Mesendoderm (in vitro differentiated cells): ENCODE measurements around the gene RNF169.

ENCODE experiments used
- DNase-seq: peaks from one replicate; pipeline ENCODE4 v3.0.0; 2013
- H2AK5ac ChIP-seq: 2 replicates; pipeline ENCODE4 v1.6.1; 2013; ENCODE audit warnings: low read length, inconsistent platforms
- H2BK120ac ChIP-seq: 2 replicates; pipeline ENCODE4 v1.6.1; 2013; ENCODE audit warnings: low read depth, mild to moderate bottlenecking, low read length, moderate library complexity, mixed read lengths
- H2BK15ac ChIP-seq: replicated peaks from 2 replicates; pipeline ENCODE4 v1.6.1; 2013; ENCODE audit warnings: low read depth, mild to moderate bottlenecking, moderate library complexity
- H2BK5ac ChIP-seq: 2 replicates; pipeline ENCODE4 v1.6.1; 2013; ENCODE audit warnings: low read length, inconsistent platforms
- H3K18ac ChIP-seq: 2 replicates; pipeline ENCODE4 v1.6.1; 2013; ENCODE audit warnings: mild to moderate bottlenecking, low read length, mixed read lengths
- H3K23ac ChIP-seq: one replicate; pipeline ENCODE4 v1.6.1; 2013; ENCODE audit warnings: low read length
- H3K27ac ChIP-seq: 2 replicates; pipeline ENCODE4 v1.5.1; 2013; ENCODE audit warnings: low read depth, mild to moderate bottlenecking, inconsistent platforms, low read length, moderate library complexity
- H3K27me3 ChIP-seq: 2 replicates; pipeline ENCODE4 v1.6.1; 2013; ENCODE audit warnings: low read length, control low read depth, mild to moderate bottlenecking, inconsistent platforms; ENCODE audit not compliant: insufficient read depth, poor library complexity
- H3K36me3 ChIP-seq: 2 replicates; pipeline ENCODE4 v1.6.1; 2013; ENCODE audit warnings: low read length, inconsistent platforms; ENCODE audit not compliant: control insufficient read depth, insufficient read depth
- H3K4ac ChIP-seq: one replicate; pipeline ENCODE4 v1.6.1; 2013; ENCODE audit warnings: low read depth, mild to moderate bottlenecking, low read length, moderate library complexity
- H3K4me1 ChIP-seq: 2 replicates; pipeline ENCODE4 v1.6.1; 2013; ENCODE audit warnings: low read depth, low read length, inconsistent platforms; ENCODE audit not compliant: control insufficient read depth
- H3K4me2 ChIP-seq: 2 replicates; pipeline ENCODE4 v1.6.1; 2013; ENCODE audit warnings: low read length
- H3K4me3 ChIP-seq: 2 replicates; pipeline ENCODE4 v1.5.1; 2013; ENCODE audit warnings: mild to moderate bottlenecking, low read length
- H3K56ac ChIP-seq: one replicate; pipeline ENCODE4 v1.6.1; 2013; ENCODE audit warnings: low read length
- H3K79me1 ChIP-seq: 2 replicates; pipeline ENCODE4 v1.6.1; 2013; ENCODE audit warnings: low read length, inconsistent platforms
- H3K79me2 ChIP-seq: 2 replicates; pipeline ENCODE4 v1.6.1; 2013; ENCODE audit warnings: mild to moderate bottlenecking, low read length; ENCODE audit not compliant: control insufficient read depth, insufficient read depth
- H3K9ac ChIP-seq: 2 replicates; pipeline ENCODE4 v1.6.1; 2013; ENCODE audit warnings: low read length, inconsistent platforms
- H4K5ac ChIP-seq: one replicate; pipeline ENCODE4 v1.6.1; 2013; ENCODE audit warnings: low read length
- H4K8ac ChIP-seq: one replicate; pipeline ENCODE4 v1.6.1; 2013; ENCODE audit warnings: low read depth, mild to moderate bottlenecking, control low read depth, low read length, moderate library complexity
- WGBS: extraction: QIAGEN DNeasy Blood & Tissue Kit; methylation state at CpG from one replicate; pipeline ENCODE4 v1.1.7; 2013; ENCODE audit warnings: low lambda C conversion rate, missing lambda C conversion rate; ENCODE audit not compliant: insufficient coverage; ENCODE audit errors: extremely low coverage; 5-methylcytosine and 5-hydroxymethylcytosine counted together

Gene RNF169

GRCh38 chr11:74731301-74732094 lies 17.2 kb upstream of the RNF169 start, which contains the start of gene CHRDL2:
TSS of gene CHRDL2 (minus strand) at chr11:74731426. CDS start at chr11:74730888, 538 bp downstream.
- Histone ChIP-seq H3K79me1 (no peaks in the 10 kb centered on the region), H2BK15ac (no peak within 1 kb of the TSS), H3K18ac (no peak within 1 kb of the TSS), H3K27me3 (peaks cover 39% of the 10 kb centered on the region), H3K4me1 (no peaks in the 10 kb centered on the region), H3K4me2 (peak within 1 kb of the TSS; percentile 70), H3K79me2 (no peaks in the 10 kb centered on the region), H2BK5ac (no peak within 1 kb of the TSS), H2AK5ac (no peak within 1 kb of the TSS), H3K4me3 (peak within 1 kb of the TSS; percentile 16), H3K27ac (no peak within 1 kb of the TSS), H3K4ac (no peak within 1 kb of the TSS), H3K36me3 (no peaks in the 10 kb centered on the region), H3K9ac (peak within 1 kb of the TSS; percentile 63), H4K8ac (no peak within 1 kb of the TSS), H2BK120ac (no peak within 1 kb of the TSS), H3K56ac (peak within 1 kb of the TSS; percentile 64), H4K5ac (no peak within 1 kb of the TSS), H3K23ac (peak within 1 kb of the TSS; percentile 61)
- WGBS: no CpG with 5 or more reads among the region's 69 CpGs
- DNase-seq: peak; percentile 23

DNA sequence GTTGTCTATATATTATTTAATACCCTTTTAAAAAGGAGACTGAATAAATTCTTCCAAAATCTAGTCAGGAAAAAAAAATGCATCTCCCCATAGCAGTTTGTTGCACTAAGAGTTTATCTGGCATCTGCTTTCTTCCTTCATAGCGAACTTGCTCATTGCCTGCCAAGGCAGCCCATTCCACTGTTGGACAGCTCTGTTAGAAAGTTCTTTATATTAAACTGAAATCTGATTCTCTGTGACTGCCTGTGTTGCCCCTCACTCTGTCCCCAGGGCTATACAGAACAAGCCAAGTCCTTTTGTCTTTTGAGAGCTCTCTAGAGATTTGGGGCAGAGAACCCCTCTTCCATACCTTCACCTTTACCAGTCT lies 14.1 kb upstream of the RNF169 start:
- peaks cover 32% of the 10 kb centered on the region for H3K27me3 ChIP-seq

DNA sequence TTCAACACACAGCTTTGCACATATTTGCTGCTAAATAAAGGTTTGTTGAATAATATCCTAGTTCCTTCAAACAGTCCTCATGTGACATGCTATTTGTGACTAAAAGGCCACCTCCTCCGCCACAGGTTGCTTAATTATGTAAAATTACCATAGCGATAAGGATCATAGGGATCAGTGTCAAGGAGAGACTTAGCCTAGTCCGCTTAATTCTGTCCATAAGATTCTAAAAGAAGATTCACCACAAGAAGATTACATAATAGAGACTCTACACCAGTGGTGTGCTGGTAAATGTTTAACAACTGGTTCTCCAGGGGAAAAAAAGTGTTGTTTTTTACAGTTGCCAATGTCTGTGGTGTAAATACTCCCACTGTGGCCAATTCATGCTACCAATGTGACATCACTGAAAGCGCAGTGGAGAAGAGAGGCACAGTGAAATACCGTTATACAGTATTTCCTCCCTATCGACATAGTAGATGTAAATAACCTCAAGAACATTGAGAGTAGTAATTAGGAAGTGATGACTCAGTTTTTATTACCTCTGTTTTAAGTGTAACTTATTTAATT lies 13.2 kb upstream of the RNF169 start:
- no peak overlapping the region for H2BK15ac ChIP-seq
- no peak overlapping the region for H3K56ac ChIP-seq
- no peaks in the 10 kb centered on the region for H3K4me1 ChIP-seq
- no peak overlapping the region for H3K4me3 ChIP-seq
- H3K18ac ChIP-seq: no peak overlapping the region
- no peak overlapping the region for H2BK5ac ChIP-seq
- no peak overlapping the region for H3K4me2 ChIP-seq
- no peak overlapping the region for H4K8ac ChIP-seq
- no peak for DNase-seq
- H3K4ac ChIP-seq: no peak overlapping the region
- H2AK5ac ChIP-seq: no peak overlapping the region
- H3K27me3 ChIP-seq: peaks cover 23% of the 10 kb centered on the region
- H3K27ac ChIP-seq: no peak overlapping the region
- no peak overlapping the region for H3K23ac ChIP-seq
- no peak overlapping the region for H3K9ac ChIP-seq
- H2BK120ac ChIP-seq: no peak overlapping the region
- no peaks in the 10 kb centered on the region for H3K79me2 ChIP-seq
- H3K79me1 ChIP-seq: no peaks in the 10 kb centered on the region
- no peaks in the 10 kb centered on the region for H3K36me3 ChIP-seq
- no CpG with 5 or more reads among the region's 6 CpGs for WGBS
- H4K5ac ChIP-seq: no peak overlapping the region

More for the DNA sequence above, 14.1 kb upstream of the RNF169 start:
- Histone ChIP-seq H3K36me3 (no peaks in the 10 kb centered on the region), H3K79me2 (no peaks in the 10 kb centered on the region), H4K5ac (no peak overlapping the region), H3K18ac (no peak overlapping the region), H3K27ac (no peak overlapping the region), H4K8ac (no peak overlapping the region), H3K4me1 (no peaks in the 10 kb centered on the region), H2BK5ac (no peak overlapping the region), H3K79me1 (no peaks in the 10 kb centered on the region), H3K9ac (no peak overlapping the region), H3K4me2 (no peak overlapping the region), H3K4me3 (no peak overlapping the region), H3K56ac (no peak overlapping the region), H2AK5ac (no peak overlapping the region), H2BK15ac (no peak overlapping the region), H2BK120ac (no peak overlapping the region), H3K4ac (no peak overlapping the region), H3K23ac (no peak overlapping the region)
- WGBS: no CpG with 5 or more reads among the region's 1 CpG
- no peak for DNase-seq

- Histone ChIP-seq H3K27ac (no peak overlapping the region), H3K4me2 (no peak overlapping the region), H3K4ac (no peak overlapping the region), H3K23ac (no peak overlapping the region), H3K36me3 (no peaks in the 10 kb centered on the region), H3K79me1 (no peaks in the 10 kb centered on the region), H2BK5ac (no peak overlapping the region), H2BK15ac (no peak overlapping the region), H2AK5ac (no peak overlapping the region), H2BK120ac (no peak overlapping the region), H4K8ac (no peak overlapping the region), H3K4me3 (no peak overlapping the region), H4K5ac (no peak overlapping the region), H3K56ac (no peak overlapping the region), H3K27me3 (peaks cover 17% of the 10 kb centered on the region), H3K18ac (no peak overlapping the region), H3K4me1 (no peaks in the 10 kb centered on the region), H3K9ac (no peak overlapping the region), H3K79me2 (no peaks in the 10 kb centered on the region)
- no peak for DNase-seq
- no CpG with 5 or more reads among the region's 2 CpGs for WGBS
These were observed 12.6 kb upstream of the RNF169 start for GRCh38 chr11:74736031-74736430.

DNA sequence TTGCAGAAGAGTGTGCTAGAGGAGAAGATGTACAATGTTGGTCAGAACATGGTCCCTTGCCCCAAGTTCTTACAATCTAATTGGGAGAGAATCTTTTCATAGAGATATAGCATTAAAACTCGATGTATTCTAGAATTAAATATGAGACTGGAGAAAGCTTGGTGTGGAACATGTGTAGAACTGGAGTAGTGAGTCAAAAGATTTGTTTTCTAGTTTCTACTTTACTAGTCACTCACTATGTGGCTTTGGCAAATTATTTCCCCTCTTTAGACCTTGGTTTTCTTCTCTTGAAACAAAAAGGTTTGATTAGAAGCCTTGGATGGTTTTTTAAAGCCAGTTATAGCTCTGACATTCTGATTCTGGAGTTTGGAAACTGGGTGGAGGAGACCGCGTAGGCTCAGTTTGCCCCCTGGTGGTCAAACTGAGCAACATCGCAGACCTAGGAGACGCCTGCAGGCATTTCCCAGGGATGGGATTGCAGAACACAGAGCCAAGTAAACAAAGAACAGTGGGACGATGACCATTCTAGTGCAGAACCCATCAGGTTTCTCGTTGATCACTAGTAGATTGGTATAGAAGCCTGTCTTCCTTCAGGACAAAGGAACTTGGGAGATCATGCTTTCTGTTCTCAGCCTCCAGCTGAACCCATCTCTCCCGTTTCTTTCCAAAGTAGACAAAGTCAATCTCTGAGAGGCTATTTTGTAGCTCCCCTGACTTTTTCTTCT lies 8.9 kb upstream of the RNF169 start:
- Histone ChIP-seq H3K4ac (no peak overlapping the region), H2BK5ac (no peak overlapping the region), H2BK120ac (no peak overlapping the region), H3K9ac (no peak overlapping the region), H3K56ac (no peak overlapping the region), H3K27me3 (no peaks in the 10 kb centered on the region), H3K27ac (no peak overlapping the region), H3K4me3 (no peak overlapping the region), H3K18ac (no peak overlapping the region), H2AK5ac (no peak overlapping the region), H4K8ac (no peak overlapping the region), H3K79me1 (no peaks in the 10 kb centered on the region), H4K5ac (no peak overlapping the region), H3K36me3 (no peaks in the 10 kb centered on the region), H3K4me2 (no peak overlapping the region), H3K4me1 (no peaks in the 10 kb centered on the region), H3K23ac (no peak overlapping the region), H3K79me2 (no peaks in the 10 kb centered on the region), H2BK15ac (no peak overlapping the region)
- no CpG with 5 or more reads among the region's 8 CpGs for WGBS
- peak; percentile 86 for DNase-seq
